DOHH2 (cell line): ENCODE results near the gene S100A4.

ENCODE experiments used
- EZH2phosphoT487 ChIP-seq: fragments of 200-600 bp; sonication (generic); IDR thresholded peaks from 2 replicates; pipeline ENCODE4 v1.6.1; 2017; ENCODE audit warnings: borderline replicate concordance, mild to moderate bottlenecking, antibody characterized with exemption, low read length, moderate library complexity, mixed read lengths
- TF ChIP-seq, protein P1 (sequence below): fragments of 200-600 bp; sonication (generic); IDR thresholded peaks from one replicate; pipeline ENCODE4 v1.5.1; 2014; ENCODE audit warnings: antibody characterized with exemption, mild to moderate bottlenecking, low read depth, low read length; ENCODE audit not compliant: poor library complexity, severe bottlenecking

DNA sequence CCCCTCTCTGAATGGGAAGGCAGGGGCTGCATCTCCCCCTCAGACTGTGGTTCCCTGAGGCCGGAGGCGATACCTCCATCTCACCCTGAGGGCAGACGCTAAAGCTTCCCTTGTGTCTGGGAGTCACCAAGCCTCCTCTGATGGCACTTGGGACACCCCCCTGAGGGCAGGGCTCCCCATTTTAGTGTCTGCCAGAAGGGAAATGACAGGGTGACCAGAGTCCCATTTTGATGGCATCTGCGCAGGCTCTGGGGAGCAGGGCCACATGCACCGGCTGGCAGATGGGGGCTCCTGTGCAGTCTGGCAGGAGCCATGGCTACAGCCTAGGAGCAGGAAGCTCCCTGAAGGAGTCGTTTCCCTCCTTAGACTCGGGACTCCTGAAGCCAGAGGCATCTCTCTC is 18.4 kb upstream of the S100A4 start:
- TF ChIP-seq, protein P1, sequence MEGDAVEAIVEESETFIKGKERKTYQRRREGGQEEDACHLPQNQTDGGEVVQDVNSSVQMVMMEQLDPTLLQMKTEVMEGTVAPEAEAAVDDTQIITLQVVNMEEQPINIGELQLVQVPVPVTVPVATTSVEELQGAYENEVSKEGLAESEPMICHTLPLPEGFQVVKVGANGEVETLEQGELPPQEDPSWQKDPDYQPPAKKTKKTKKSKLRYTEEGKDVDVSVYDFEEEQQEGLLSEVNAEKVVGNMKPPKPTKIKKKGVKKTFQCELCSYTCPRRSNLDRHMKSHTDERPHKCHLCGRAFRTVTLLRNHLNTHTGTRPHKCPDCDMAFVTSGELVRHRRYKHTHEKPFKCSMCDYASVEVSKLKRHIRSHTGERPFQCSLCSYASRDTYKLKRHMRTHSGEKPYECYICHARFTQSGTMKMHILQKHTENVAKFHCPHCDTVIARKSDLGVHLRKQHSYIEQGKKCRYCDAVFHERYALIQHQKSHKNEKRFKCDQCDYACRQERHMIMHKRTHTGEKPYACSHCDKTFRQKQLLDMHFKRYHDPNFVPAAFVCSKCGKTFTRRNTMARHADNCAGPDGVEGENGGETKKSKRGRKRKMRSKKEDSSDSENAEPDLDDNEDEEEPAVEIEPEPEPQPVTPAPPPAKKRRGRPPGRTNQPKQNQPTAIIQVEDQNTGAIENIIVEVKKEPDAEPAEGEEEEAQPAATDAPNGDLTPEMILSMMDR = no peak
- TF ChIP-seq EZH2phosphoT487 = no peak
